Peyer's patch (tissue), 4 donors: Measurements from ENCODE around the gene SLC5A7.

ENCODE experiments used
- POLR2A ChIP-seq, 2 donors: fragments of 450-650 bp; IDR thresholded peaks; one replicate each; pipeline ENCODE4 v1.5.1; 2017; ENCODE audit warnings: antibody characterized with exemption in 2 of 2, mild to moderate bottlenecking in 2 of 2, moderate library complexity in 2 of 2
- TF ChIP-seq, protein P1 (sequence below), 6 experiments: fragments of 450-650 bp in 4 of 6; fragments of 200-600 bp in 2 of 6; sonication (generic) in 1 of 6; IDR thresholded peaks; one replicate each; pipeline ENCODE4 v1.5.1; 2017 to 2019; ENCODE audit warnings: antibody characterized with exemption in 6 of 6, mild to moderate bottlenecking in 3 of 6, moderate library complexity in 1 of 6

- no peak for TF ChIP-seq POLR2A (IDR thresholded peaks at IDR 0.05)
- TF ChIP-seq, protein P1, sequence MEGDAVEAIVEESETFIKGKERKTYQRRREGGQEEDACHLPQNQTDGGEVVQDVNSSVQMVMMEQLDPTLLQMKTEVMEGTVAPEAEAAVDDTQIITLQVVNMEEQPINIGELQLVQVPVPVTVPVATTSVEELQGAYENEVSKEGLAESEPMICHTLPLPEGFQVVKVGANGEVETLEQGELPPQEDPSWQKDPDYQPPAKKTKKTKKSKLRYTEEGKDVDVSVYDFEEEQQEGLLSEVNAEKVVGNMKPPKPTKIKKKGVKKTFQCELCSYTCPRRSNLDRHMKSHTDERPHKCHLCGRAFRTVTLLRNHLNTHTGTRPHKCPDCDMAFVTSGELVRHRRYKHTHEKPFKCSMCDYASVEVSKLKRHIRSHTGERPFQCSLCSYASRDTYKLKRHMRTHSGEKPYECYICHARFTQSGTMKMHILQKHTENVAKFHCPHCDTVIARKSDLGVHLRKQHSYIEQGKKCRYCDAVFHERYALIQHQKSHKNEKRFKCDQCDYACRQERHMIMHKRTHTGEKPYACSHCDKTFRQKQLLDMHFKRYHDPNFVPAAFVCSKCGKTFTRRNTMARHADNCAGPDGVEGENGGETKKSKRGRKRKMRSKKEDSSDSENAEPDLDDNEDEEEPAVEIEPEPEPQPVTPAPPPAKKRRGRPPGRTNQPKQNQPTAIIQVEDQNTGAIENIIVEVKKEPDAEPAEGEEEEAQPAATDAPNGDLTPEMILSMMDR (IDR thresholded peaks at IDR 0.05), result no peak
Measured at GRCh38 chr2:108023776-108024175, 37.5 kb downstream of the SLC5A7 start.
